Smooth muscle cell (in vitro differentiated cells): ENCODE measurements around the gene NUDT13. TPM values are rescaled to one million over a fixed set of nuclear protein-coding genes. Genes with fewer than 3 reads are reported as not detected.

Source experiments
- DNase-seq: peaks from one replicate; lab custom pipeline; 2025; ENCODE audit not compliant: unreplicated experiment; lab: John Stamatoyannopoulos, UW
- H2AFZ ChIP-seq: fragments of 200-600 bp; sonication (generic); 2 replicates; pipeline ENCODE4 v1.6.0; 2016; ENCODE audit warnings: antibody characterized with exemption, low read depth, mild to moderate bottlenecking
- H3F3A ChIP-seq: fragments of 200-600 bp; sonication (generic); 2 replicates; pipeline ENCODE4 v1.6.0; 2017; ENCODE audit warnings: antibody characterized with exemption, low read depth
- H3K27ac ChIP-seq: fragments of 200-600 bp; sonication (generic); 2 replicates; pipeline ENCODE4 v1.5.1; 2016; ENCODE audit warnings: low read depth, mild to moderate bottlenecking
- H3K27me3 ChIP-seq: fragments of 200-600 bp; sonication (generic); 2 replicates; pipeline ENCODE4 v1.6.1; 2016; ENCODE audit warnings: low read depth, mild to moderate bottlenecking
- H3K36me3 ChIP-seq: fragments of 200-600 bp; sonication (generic); 2 replicates; pipeline ENCODE4 v1.5.1; 2016; ENCODE audit warnings: low read depth
- H3K4me1 ChIP-seq: fragments of 200-600 bp; sonication (generic); 2 replicates; pipeline ENCODE4 v1.5.1; 2016; ENCODE audit warnings: low read depth
- H3K4me2 ChIP-seq: fragments of 200-600 bp; sonication (generic); 2 replicates; pipeline ENCODE4 v1.6.0; 2016; ENCODE audit warnings: mild to moderate bottlenecking
- H3K4me3 ChIP-seq: fragments of 200-600 bp; sonication (generic); 2 replicates; pipeline ENCODE4 v1.5.1; 2016; ENCODE audit warnings: mild to moderate bottlenecking
- H3K79me2 ChIP-seq: fragments of 200-600 bp; sonication (generic); 2 replicates; pipeline ENCODE4 v1.6.0; 2016; ENCODE audit warnings: low read depth, mild to moderate bottlenecking
- H3K9ac ChIP-seq: fragments of 200-600 bp; sonication (generic); 2 replicates; pipeline ENCODE4 v1.6.0; 2016; ENCODE audit warnings: low read depth
- H3K9me3 ChIP-seq: fragments of 200-600 bp; sonication (generic); replicated peaks from 2 replicates; pipeline ENCODE4 v1.5.1; 2016; ENCODE audit warnings: low read depth
- H4K20me1 ChIP-seq: fragments of 200-600 bp; sonication (generic); 2 replicates; pipeline ENCODE4 v1.6.0; 2016; ENCODE audit warnings: low read depth
- WGBS: methylation state at CpG from one replicate; pipeline ENCODE4 v1.1.7; 2016; ENCODE audit warnings: low lambda C conversion rate; 5-methylcytosine and 5-hydroxymethylcytosine counted together
- polyA plus RNA-seq: library from polyadenylated mRNA; unstranded; fragments of >200 nt; fragmentation: Nextera tagmentation; extraction: Ambion mirVana; gene quantifications from 2 replicates; pipeline ENCODE4 v1.2.1, GENCODE V29; 2016
- total RNA-seq: library from RNA; depleted of rRNA; stranded (reverse); fragments of >200 nt; gene quantifications from 2 replicates; pipeline ENCODE4 v1.2.3, GENCODE V29; 2014
- TF ChIP-seq, protein P1 (sequence below): fragments of 200-600 bp; sonication (generic); IDR thresholded peaks from 2 replicates; pipeline ENCODE4 v1.5.1; 2017; ENCODE audit warnings: borderline replicate concordance, mild to moderate bottlenecking, antibody characterized with exemption; ENCODE audit not compliant: insufficient read depth, poor library complexity, severe bottlenecking

The NUDT13 gene
- total RNA-seq = 0.36 and 1.4 TPM in 2 replicates
- 1.7 and 1.9 TPM in 2 replicates for polyA plus RNA-seq

DNA sequence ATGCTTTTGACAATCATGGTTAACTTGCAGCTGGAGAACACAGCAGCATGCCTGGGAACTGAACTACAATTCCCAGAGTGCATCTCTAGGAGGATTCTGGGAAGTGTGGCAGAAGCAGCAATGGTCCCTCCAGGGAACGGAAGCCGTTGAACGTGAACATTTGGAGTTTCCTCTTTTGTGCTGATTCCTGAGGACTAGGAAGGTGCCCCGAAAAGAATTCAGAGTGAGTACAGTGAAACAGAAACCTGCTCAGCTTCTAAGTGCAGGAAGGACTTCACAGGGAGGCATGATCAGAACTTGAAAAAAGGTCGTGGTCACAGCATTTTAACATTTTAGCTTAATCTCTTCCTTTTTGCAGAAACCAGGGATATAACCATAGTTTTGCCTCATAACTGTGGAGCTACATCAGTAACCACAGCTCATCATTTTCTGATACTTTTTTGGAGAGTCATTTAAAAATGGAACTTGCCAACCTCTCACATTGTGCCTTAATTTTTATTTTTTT lies at the start of gene NUDT13:
TSS of gene NUDT13 (plus strand) at position 111 of the 505 bp plus-strand sequence. CDS start 3,911 bp downstream, outside the sequence.
- H3K79me2 ChIP-seq = no peaks in the 10 kb centered on the region
- 2% methylated on average over 5 of the region's 5 CpGs for WGBS
- no peak for DNase-seq
- peak within 1 kb of the TSS; percentile 97 for H3K27ac ChIP-seq
- peaks cover 3% of the 10 kb centered on the region for H3F3A ChIP-seq
- H3K4me1 ChIP-seq = no peaks in the 10 kb centered on the region
- no peaks in the 10 kb centered on the region for H4K20me1 ChIP-seq
- H3K27me3 ChIP-seq = no peaks in the 10 kb centered on the region
- H3K9ac ChIP-seq = peak within 1 kb of the TSS; percentile 89
- H2AFZ ChIP-seq = peak within 1 kb of the TSS; percentile 6
- no peaks in the 10 kb centered on the region for H3K36me3 ChIP-seq
- H3K9me3 ChIP-seq = no peaks in the 10 kb centered on the region
- H3K4me3 ChIP-seq = peak within 1 kb of the TSS; percentile 68
- TF ChIP-seq, protein P1, sequence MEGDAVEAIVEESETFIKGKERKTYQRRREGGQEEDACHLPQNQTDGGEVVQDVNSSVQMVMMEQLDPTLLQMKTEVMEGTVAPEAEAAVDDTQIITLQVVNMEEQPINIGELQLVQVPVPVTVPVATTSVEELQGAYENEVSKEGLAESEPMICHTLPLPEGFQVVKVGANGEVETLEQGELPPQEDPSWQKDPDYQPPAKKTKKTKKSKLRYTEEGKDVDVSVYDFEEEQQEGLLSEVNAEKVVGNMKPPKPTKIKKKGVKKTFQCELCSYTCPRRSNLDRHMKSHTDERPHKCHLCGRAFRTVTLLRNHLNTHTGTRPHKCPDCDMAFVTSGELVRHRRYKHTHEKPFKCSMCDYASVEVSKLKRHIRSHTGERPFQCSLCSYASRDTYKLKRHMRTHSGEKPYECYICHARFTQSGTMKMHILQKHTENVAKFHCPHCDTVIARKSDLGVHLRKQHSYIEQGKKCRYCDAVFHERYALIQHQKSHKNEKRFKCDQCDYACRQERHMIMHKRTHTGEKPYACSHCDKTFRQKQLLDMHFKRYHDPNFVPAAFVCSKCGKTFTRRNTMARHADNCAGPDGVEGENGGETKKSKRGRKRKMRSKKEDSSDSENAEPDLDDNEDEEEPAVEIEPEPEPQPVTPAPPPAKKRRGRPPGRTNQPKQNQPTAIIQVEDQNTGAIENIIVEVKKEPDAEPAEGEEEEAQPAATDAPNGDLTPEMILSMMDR = no peak
- H3K4me2 ChIP-seq = peak within 1 kb of the TSS; percentile 88

DNA sequence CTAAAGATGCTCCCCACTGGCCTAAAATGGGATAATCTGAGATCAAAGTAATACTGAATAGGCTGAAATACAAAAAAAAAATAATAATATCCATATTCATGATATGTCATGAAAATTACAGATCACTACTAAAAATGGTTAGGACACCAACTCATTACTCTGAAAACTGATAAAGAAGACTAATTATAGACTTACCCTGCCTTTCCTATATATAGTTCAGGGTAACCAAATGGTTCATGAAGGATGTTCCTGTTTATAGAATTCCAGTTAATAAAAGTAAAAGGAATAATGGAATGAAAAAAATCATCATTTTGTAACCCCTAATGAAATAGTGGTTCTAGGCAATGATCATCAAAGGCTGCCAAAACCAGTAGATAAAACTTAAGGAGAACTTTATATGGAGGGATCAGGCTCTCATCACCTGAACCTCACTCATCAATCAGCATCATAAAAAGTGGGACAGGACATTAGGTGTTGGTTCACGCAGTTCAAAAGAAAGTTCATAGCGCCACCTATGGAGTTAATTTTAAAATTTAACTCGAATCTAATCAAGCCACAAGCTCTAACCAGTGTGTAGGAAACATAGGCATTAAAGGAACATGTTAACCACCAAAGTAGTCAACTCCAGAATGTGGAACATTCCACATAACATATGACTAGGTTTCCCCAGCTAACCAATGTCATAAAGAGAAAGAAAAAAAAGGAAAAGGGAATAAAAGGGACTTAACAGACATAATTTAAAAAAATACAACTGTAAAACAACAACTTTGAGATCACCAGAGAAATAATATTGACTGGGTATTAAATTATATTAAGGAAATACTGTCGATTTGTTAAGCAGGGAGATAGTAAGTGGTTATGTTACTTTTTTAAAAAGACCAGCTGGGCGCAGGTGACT lies 49.3 kb upstream of the NUDT13 start:
- Histone ChIP-seq H3K79me2 (peaks cover 50% of the 10 kb centered on the region), H3F3A (peaks cover 5% of the 10 kb centered on the region), H3K4me2 (no peak overlapping the region), H2AFZ (no peak overlapping the region), H3K4me1 (no peaks in the 10 kb centered on the region), H3K27ac (peak overlapping the region; percentile 33), H3K36me3 (peaks cover 17% of the 10 kb centered on the region), H3K27me3 (no peaks in the 10 kb centered on the region), H4K20me1 (peaks cover 97% of the 10 kb centered on the region), H3K9ac (no peak overlapping the region), H3K4me3 (no peak overlapping the region), H3K9me3 (no peaks in the 10 kb centered on the region)
- DNase-seq = no peak
- TF ChIP-seq, protein P1 = peak; percentile 34
- 52% methylated on average over 5 of the region's 5 CpGs for WGBS

DNA sequence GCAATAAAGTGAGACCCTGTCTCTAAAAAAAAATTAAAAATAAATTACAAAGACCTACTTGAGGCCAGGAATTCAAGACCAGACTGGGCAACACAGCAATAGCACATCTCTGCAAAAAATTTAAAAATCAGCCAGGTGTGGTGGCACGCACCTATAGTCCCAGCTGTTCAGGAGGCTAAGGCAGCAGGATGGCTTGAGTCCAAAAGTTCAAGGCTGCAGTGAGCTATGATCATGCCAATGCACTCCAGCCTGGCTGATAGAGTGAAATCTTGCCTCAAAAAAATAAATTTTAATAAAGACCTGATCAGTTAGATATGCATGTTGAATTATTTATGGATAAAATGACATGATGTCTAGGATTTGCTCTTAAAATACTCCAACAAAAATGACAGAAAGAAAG lies 48.5 kb upstream of the NUDT13 start:
- Histone ChIP-seq H4K20me1 (peaks cover 97% of the 10 kb centered on the region), H3K27me3 (no peaks in the 10 kb centered on the region), H3K9me3 (no peaks in the 10 kb centered on the region), H3K36me3 (peaks cover 21% of the 10 kb centered on the region), H3K79me2 (peaks cover 52% of the 10 kb centered on the region), H3F3A (peaks cover 5% of the 10 kb centered on the region), H3K4me2 (no peak overlapping the region), H2AFZ (no peak overlapping the region), H3K27ac (peak overlapping the region; percentile 33), H3K4me1 (no peaks in the 10 kb centered on the region), H3K9ac (no peak overlapping the region), H3K4me3 (no peak overlapping the region)
- DNase-seq = no peak
- WGBS = 100% methylated on average over 1 of the region's 1 CpG
- TF ChIP-seq, protein P1 = no peak
